GM23248 (cell line): ENCODE measurements around the gene PRLH. TPM values are rescaled to one million over a fixed set of nuclear protein-coding genes. Genes with fewer than 3 reads are reported as not detected.
"Not testable (repeated sequence)": the region's sequence is repeated elsewhere in the genome, so short reads cannot be mapped to it uniquely, and the experiment has no call there.

Experiments
- DNase-seq: peaks from one replicate; pipeline ENCODE4 v3.0.0-alpha.2; 2015
- H2AFZ ChIP-seq: fragments of 200-600 bp; sonication (generic); 2 replicates; pipeline ENCODE4 v1.6.1; 2016; ENCODE audit warnings: antibody characterized with exemption
- H3F3A ChIP-seq: fragments of 200-600 bp; sonication (generic); 2 replicates; pipeline ENCODE4 v1.6.1; 2016; ENCODE audit warnings: mild to moderate bottlenecking, antibody characterized with exemption, mixed run types; ENCODE audit not compliant: insufficient read depth
- H3K27ac ChIP-seq: fragments of 200-600 bp; sonication (generic); 2 replicates; pipeline ENCODE4 v1.5.1; 2016; ENCODE audit warnings: mild to moderate bottlenecking
- H3K27me3 ChIP-seq: fragments of 200-600 bp; sonication (generic); replicated peaks from 2 replicates; pipeline ENCODE4 v1.6.1; 2016; ENCODE audit warnings: mild to moderate bottlenecking; ENCODE audit not compliant: insufficient read depth
- H3K36me3 ChIP-seq: fragments of 200-600 bp; sonication (generic); 2 replicates; pipeline ENCODE4 v1.6.1; 2016; ENCODE audit warnings: low read depth, mild to moderate bottlenecking
- H3K4me1 ChIP-seq: fragments of 200-600 bp; sonication (generic); 2 replicates; pipeline ENCODE4 v1.6.1; 2016; ENCODE audit warnings: mild to moderate bottlenecking; ENCODE audit not compliant: insufficient read depth
- H3K4me2 ChIP-seq: fragments of 200-600 bp; sonication (generic); one replicate; pipeline ENCODE4 v1.6.1; 2016; ENCODE audit warnings: mild to moderate bottlenecking; ENCODE audit not compliant: unreplicated experiment
- H3K4me3 ChIP-seq: fragments of 200-600 bp; sonication (generic); 2 replicates; pipeline ENCODE4 v1.5.1; 2016; ENCODE audit warnings: mild to moderate bottlenecking
- H3K79me2 ChIP-seq: fragments of 200-600 bp; sonication (generic); 2 replicates; pipeline ENCODE4 v1.6.1; 2016; ENCODE audit warnings: mild to moderate bottlenecking; ENCODE audit not compliant: insufficient read depth
- H3K9ac ChIP-seq: fragments of 200-600 bp; sonication (generic); 2 replicates; pipeline ENCODE4 v1.6.1; 2016; ENCODE audit warnings: mild to moderate bottlenecking
- H3K9me2 ChIP-seq: fragments of 200-600 bp; sonication (generic); 2 replicates; pipeline ENCODE4 v1.6.1; 2016; ENCODE audit warnings: mixed run types, mild to moderate bottlenecking, moderate library complexity; ENCODE audit not compliant: insufficient read depth
- H3K9me3 ChIP-seq: fragments of 200-600 bp; sonication (generic); one replicate; pipeline ENCODE4 v1.6.1; 2017; ENCODE audit warnings: low read depth
- H4K20me1 ChIP-seq: fragments of 200-600 bp; sonication (generic); 2 replicates; pipeline ENCODE4 v1.6.0; 2016; ENCODE audit not compliant: insufficient read depth
- EZH2 ChIP-seq: fragments of 200-600 bp; sonication (generic); IDR thresholded peaks from 2 replicates; pipeline ENCODE4 v1.6.1; 2018; ENCODE audit warnings: antibody characterized with exemption, mild to moderate bottlenecking; ENCODE audit not compliant: insufficient read depth, poor library complexity, severe bottlenecking
- EZH2phosphoT487 ChIP-seq: fragments of 200-600 bp; sonication (generic); IDR thresholded peaks from 2 replicates; pipeline ENCODE4 v1.6.1; 2018; ENCODE audit warnings: antibody characterized with exemption, moderate library complexity, mild to moderate bottlenecking, low read depth; ENCODE audit not compliant: insufficient read depth
- WGBS, 2 experiments: methylation state at CpG; one replicate each; pipeline ENCODE4 v1.1.6; 2015 to 2017; ENCODE audit warnings: low lambda C conversion rate in 2 of 2, low coverage in 1 of 2; ENCODE audit errors: missing lambda C conversion rate in 2 of 2; 5-methylcytosine and 5-hydroxymethylcytosine counted together
- in situ Hi-C: fragments of 300-500 bp; cut with MboI; formaldehyde crosslinking; loops from 2 replicates; pipeline ENCODE4 v1.15.0; 2020
- polyA plus RNA-seq: library from polyadenylated mRNA; unstranded; fragments of >200 nt; fragmentation: Nextera tagmentation; extraction: Ambion mirVana; gene quantifications from 2 replicates; pipeline ENCODE4 v1.2.1, GENCODE V29; 2016
- total RNA-seq: library from RNA; depleted of rRNA; stranded (reverse); fragments of >200 nt; shearing (Covaris generic); gene quantifications from 2 replicates; pipeline ENCODE4 v1.2.3, GENCODE V29; 2014

Gene PRLH
- total and polyA plus RNA-seq, 2 experiments from 2014 or later, result not detected

GRCh38 chr2:237603718-237604362, 37.5 kb downstream of the PRLH start:
- H3K9me2 ChIP-seq, result no peaks in the 10 kb centered on the region
- H3F3A ChIP-seq, result no peaks in the 10 kb centered on the region
- H2AFZ ChIP-seq, result peak overlapping the region; percentile 65
- H3K4me2 ChIP-seq, result peak overlapping the region; percentile 55
- H4K20me1 ChIP-seq, result no peaks in the 10 kb centered on the region
- TF ChIP-seq EZH2 (no peak), EZH2phosphoT487 (no peak)
- H3K27ac ChIP-seq, result peak overlapping the region; percentile 9; the same call in 1 of the 2 replicates
- H3K9ac ChIP-seq, result peak overlapping the region; percentile 34
- 41 to 45% methylated on average over 15 of the region's 15 CpGs for WGBS, 2 experiments
- H3K79me2 ChIP-seq, result no peaks in the 10 kb centered on the region
- peak; percentile 63 for DNase-seq
- H3K4me3 ChIP-seq, result no peak overlapping the region
- no peaks in the 10 kb centered on the region for H3K9me3 ChIP-seq
- no peaks in the 10 kb centered on the region for H3K36me3 ChIP-seq
- in situ Hi-C loops, result no loop called here
- no peaks in the 10 kb centered on the region for H3K27me3 ChIP-seq
- H3K4me1 ChIP-seq, result peaks cover 12% of the 10 kb centered on the region

- no peaks in the 10 kb centered on the region for H3K9me2 ChIP-seq
- H3K36me3 ChIP-seq, result no peaks in the 10 kb centered on the region
- in situ Hi-C loops, result no loop called here
- H3K9me3 ChIP-seq, result no peaks in the 10 kb centered on the region
- H3K27ac ChIP-seq, result no peak overlapping the region
- H3K79me2 ChIP-seq, result no peaks in the 10 kb centered on the region
- no peaks in the 10 kb centered on the region for H3K27me3 ChIP-seq
- no peak overlapping the region for H3K9ac ChIP-seq
- no peaks in the 10 kb centered on the region for H3F3A ChIP-seq
- H4K20me1 ChIP-seq, result no peaks in the 10 kb centered on the region
- H3K4me3 ChIP-seq, result no peak overlapping the region
- no peak for DNase-seq
- peaks cover 12% of the 10 kb centered on the region for H3K4me1 ChIP-seq
- no peak overlapping the region for H2AFZ ChIP-seq
- H3K4me2 ChIP-seq, result no peak overlapping the region
- TF ChIP-seq EZH2 (no peak), EZH2phosphoT487 (no peak)
- WGBS, 2 experiments, result 82 to 83% methylated on average over 11 of the region's 11 CpGs
Measured at GRCh38 chr2:237604391-237604790, 38.0 kb downstream of the PRLH start.

- no peaks in the 10 kb centered on the region for H3K79me2 ChIP-seq
- no peak overlapping the region for H3K9ac ChIP-seq
- H2AFZ ChIP-seq, result no peak overlapping the region
- no peaks in the 10 kb centered on the region for H4K20me1 ChIP-seq
- no peaks in the 10 kb centered on the region for H3K9me2 ChIP-seq
- no peaks in the 10 kb centered on the region for H3F3A ChIP-seq
- no peak for TF ChIP-seq EZH2
- no peak for TF ChIP-seq EZH2phosphoT487
- no peak overlapping the region for H3K4me3 ChIP-seq
- no peaks in the 10 kb centered on the region for H3K27me3 ChIP-seq
- no peaks in the 10 kb centered on the region for H3K9me3 ChIP-seq
- in situ Hi-C loops, result no loop called here
- H3K4me2 ChIP-seq, result no peak overlapping the region
- no peak overlapping the region for H3K27ac ChIP-seq
- peaks cover 10% of the 10 kb centered on the region for H3K4me1 ChIP-seq
- peak; percentile 45 for DNase-seq
- no peaks in the 10 kb centered on the region for H3K36me3 ChIP-seq
- WGBS, 2 experiments, result 86 to 89% methylated on average over 9 of the region's 9 CpGs
Measured at GRCh38 chr2:237604960-237605359, 38.6 kb downstream of the PRLH start.

- H3K9me2 ChIP-seq, H4K20me1 ChIP-seq, in situ Hi-C loops, H3K27ac ChIP-seq, H3K4me1 ChIP-seq, DNase-seq, H3K4me2 ChIP-seq, H3K79me2 ChIP-seq, H3K9me3 ChIP-seq, H3K9ac ChIP-seq, H3F3A ChIP-seq, H3K4me3 ChIP-seq, H2AFZ ChIP-seq, H3K36me3 ChIP-seq, H3K27me3 ChIP-seq: not testable (repeated sequence)
- 90 to 97% methylated on average over 4 of the region's 4 CpGs for WGBS, 2 experiments
Measured at GRCh38 chr2:237606522-237606921, 40.1 kb downstream of the PRLH start.
